Transverse colon (tissue), 4 donors: ENCODE data around the gene TBCB. TPM values are rescaled to one million over a fixed set of nuclear protein-coding genes. Genes with fewer than 3 reads are reported as not detected.
A peak's percentile ranks its signal among the peaks of the same experiment; 100 is the strongest.

Experiments
- DNase-seq: peaks from one replicate; pipeline ENCODE4 v3.0.0-alpha.2; 2019
- H3K27ac ChIP-seq, 4 donors: fragments of 200-600 bp; sonication (generic); 2 replicates each; pipeline ENCODE4 v1.5.1; 2016 to 2018; ENCODE audit warnings: inconsistent platforms in 4 of 4
- H3K27me3 ChIP-seq: fragments of 200-600 bp; sonication (generic); 2 replicates; pipeline ENCODE4 v1.5.1; 2017; ENCODE audit warnings: inconsistent platforms
- H3K36me3 ChIP-seq, 4 donors: fragments of 200-600 bp; sonication (generic); 2 replicates each; pipeline ENCODE4 v1.5.1; 2017 to 2019; ENCODE audit warnings: inconsistent platforms in 4 of 4
- H3K4me1 ChIP-seq, 4 donors: fragments of 200-600 bp; sonication (generic); 2 replicates each; pipeline ENCODE4 v1.5.1; 2017 to 2020; ENCODE audit warnings: inconsistent platforms in 4 of 4
- H3K4me3 ChIP-seq, 4 donors: fragments of 200-600 bp; sonication (generic); 1 replicate in 1 of 4; 2 replicates in 3 of 4; pipeline versions ENCODE4 v1.5.1 to v1.6.1; 2017 to 2019; ENCODE audit warnings: inconsistent platforms in 4 of 4
- H3K9me3 ChIP-seq, 2 donors: fragments of 200-600 bp; sonication (generic); 2 replicates each; pipeline ENCODE4 v1.5.1; 2017 to 2019; ENCODE audit warnings: inconsistent platforms in 2 of 2
- CTCF ChIP-seq, 5 experiments: fragments of 200-600 bp in 3 of 5; fragments of 450-650 bp in 2 of 5; sonication (generic) in 3 of 5; IDR thresholded peaks; 1 replicate in 2 of 5; 2 replicates in 3 of 5; pipeline ENCODE4 v1.5.1; 2016 to 2017; ENCODE audit warnings: antibody characterized with exemption in 5 of 5, inconsistent platforms in 3 of 5, mild to moderate bottlenecking in 2 of 5, moderate library complexity in 1 of 5
- EP300 ChIP-seq: sonication (generic); formaldehyde crosslinking; IDR thresholded peaks from one replicate; pipeline ENCODE4 v1.6.1; 2017; ENCODE audit warnings: antibody characterized with exemption, low read depth
- POLR2A ChIP-seq: fragments of 450-650 bp; IDR thresholded peaks from one replicate; pipeline ENCODE4 v1.6.1; 2016; ENCODE audit warnings: antibody characterized with exemption, mild to moderate bottlenecking, moderate library complexity
- POLR2AphosphoS5 ChIP-seq, 3 donors: sonication (generic); formaldehyde crosslinking; IDR thresholded peaks; one replicate each; pipeline ENCODE4 v1.6.1; 2016; ENCODE audit warnings: antibody characterized with exemption in 3 of 3
- WGBS, 2 donors: methylation state at CpG; one replicate each; pipeline ENCODE4 v1.1.5; 2018; ENCODE audit warnings: low coverage in 1 of 2; 5-methylcytosine and 5-hydroxymethylcytosine counted together
- in situ Hi-C, 4 donors: fragments of 200-750 bp; cut with MboI; loops; one replicate each; pipeline versions ENCODE4 v1.15.0 to v1.15.1; 2017; ENCODE audit warnings: low sequenced_read_pairs in 3 of 4, low pct_ligation_motif_present in 1 of 4, low pct_unique_long_range_greater_than_20kb in 1 of 4
- intact Hi-C: fragments of 100-400 bp; cut with DNase I; formaldehyde crosslinking; loops from one replicate; pipeline ENCODE4 v1.15.1; 2023; ENCODE audit warnings: low total_unique reads
- total RNA-seq, 4 donors: library from RNA; depleted of rRNA; stranded (reverse); fragments of >200 nt; gene quantifications; one replicate each; pipeline ENCODE4 v1.1.0, GENCODE V29; 2016

TBCB gene
- total RNA-seq, 4 donors from 2014 or later: 82.4 to 175 (median 134) TPM

- Histone ChIP-seq H3K27me3 (no peaks in the 10 kb centered on the region), H3K27ac (peak overlapping the region; percentile 87 to 94 (median 93)), H3K4me3 (peak overlapping the region in 3 of 4 donors; percentile 62 to 71 (median 70)), H3K9me3 (no peaks in the 10 kb centered on the region), H3K4me1 (peaks cover 11 to 30% (median 22%) of the 10 kb centered on the region in 4 donors), H3K36me3 (peaks cover 0 to 4% (median 0%) of the 10 kb centered on the region in 4 donors)
- intact Hi-C loops (no loop called here), in situ Hi-C loops (no loop called here)
- TF ChIP-seq EP300 (no peak), CTCF (IDR thresholded peaks at IDR 0.05) (no peak), POLR2AphosphoS5 (IDR thresholded peaks at IDR 0.05) (no peak), POLR2A (no peak)
- 93% methylated on average over 1 of the region's 1 CpG; no CpG with 5 or more reads in 1 of the 2 donors for WGBS, 2 donors
- no peak for DNase-seq
Observed at GRCh38 chr19:36116344-36116637, 1.0 kb downstream of the TBCB start.

GRCh38 chr19:36120092-36120983 lies 5.1 kb downstream of the TBCB start:
- H3K27me3 ChIP-seq: no peaks in the 10 kb centered on the region
- intact Hi-C loops: no loop called here
- H3K27ac ChIP-seq: no peak overlapping the region
- H3K4me3 ChIP-seq: no peak overlapping the region
- in situ Hi-C loops: no loop called here
- peaks cover 4 to 21% (median 12%) of the 10 kb centered on the region in 4 donors for H3K4me1 ChIP-seq
- H3K9me3 ChIP-seq: no peaks in the 10 kb centered on the region
- TF ChIP-seq CTCF (IDR thresholded peaks at IDR 0.05): no peak
- peaks cover 0 to 13% (median 2%) of the 10 kb centered on the region in 4 donors for H3K36me3 ChIP-seq
- no peak for DNase-seq
- WGBS, 2 donors: 90% methylated on average over 26 of the region's 26 CpGs; no CpG with 5 or more reads in 1 of the 2 donors

- in situ Hi-C loops (no loop called here), intact Hi-C loops (no loop called here)
- DNase-seq: no peak
- Histone ChIP-seq H3K4me3 (no peak overlapping the region), H3K9me3 (no peaks in the 10 kb centered on the region), H3K4me1 (peaks cover 4 to 18% (median 11%) of the 10 kb centered on the region in 4 donors), H3K36me3 (peaks cover 0 to 17% (median 5%) of the 10 kb centered on the region in 4 donors), H3K27me3 (no peaks in the 10 kb centered on the region), H3K27ac (no peak overlapping the region)
- WGBS, 2 donors: 92 to 96% methylated on average over 11 to 18 of the region's 18 CpGs
- TF ChIP-seq CTCF (IDR thresholded peaks at IDR 0.05) (no peak), EP300 (no peak), POLR2AphosphoS5 (IDR thresholded peaks at IDR 0.05) (no peak), POLR2A (no peak)
Observed at GRCh38 chr19:36120984-36121358, 5.7 kb downstream of the TBCB start.

- Histone ChIP-seq H3K36me3 (peaks cover 0 to 17% (median 5%) of the 10 kb centered on the region in 4 donors), H3K9me3 (no peaks in the 10 kb centered on the region), H3K4me1 (peaks cover 0 to 12% (median 5%) of the 10 kb centered on the region in 4 donors), H3K27me3 (no peaks in the 10 kb centered on the region), H3K27ac (no peak overlapping the region), H3K4me3 (no peak overlapping the region)
- intact Hi-C loops: no loop called here
- in situ Hi-C loops: no loop called here
- 85 to 90% methylated on average over 25 to 31 of the region's 49 CpGs for WGBS, 2 donors
- TF ChIP-seq POLR2A: no peak
- no peak for DNase-seq
Observed at GRCh38 chr19:36121486-36122124, 6.3 kb downstream of the TBCB start.
